Iris pigment epithelial cell (primary cell): Measurements from ENCODE around the gene WDR26.
"Not testable (repeated sequence)": the region's sequence is repeated elsewhere in the genome, so short reads cannot be mapped to it uniquely, and the experiment has no call there.

Experiments
- DNase-seq: peaks from one replicate; pipeline ENCODE4 v3.0.0-alpha.2; 2011; ENCODE audit warnings: low read depth

The WDR26 gene

DNA sequence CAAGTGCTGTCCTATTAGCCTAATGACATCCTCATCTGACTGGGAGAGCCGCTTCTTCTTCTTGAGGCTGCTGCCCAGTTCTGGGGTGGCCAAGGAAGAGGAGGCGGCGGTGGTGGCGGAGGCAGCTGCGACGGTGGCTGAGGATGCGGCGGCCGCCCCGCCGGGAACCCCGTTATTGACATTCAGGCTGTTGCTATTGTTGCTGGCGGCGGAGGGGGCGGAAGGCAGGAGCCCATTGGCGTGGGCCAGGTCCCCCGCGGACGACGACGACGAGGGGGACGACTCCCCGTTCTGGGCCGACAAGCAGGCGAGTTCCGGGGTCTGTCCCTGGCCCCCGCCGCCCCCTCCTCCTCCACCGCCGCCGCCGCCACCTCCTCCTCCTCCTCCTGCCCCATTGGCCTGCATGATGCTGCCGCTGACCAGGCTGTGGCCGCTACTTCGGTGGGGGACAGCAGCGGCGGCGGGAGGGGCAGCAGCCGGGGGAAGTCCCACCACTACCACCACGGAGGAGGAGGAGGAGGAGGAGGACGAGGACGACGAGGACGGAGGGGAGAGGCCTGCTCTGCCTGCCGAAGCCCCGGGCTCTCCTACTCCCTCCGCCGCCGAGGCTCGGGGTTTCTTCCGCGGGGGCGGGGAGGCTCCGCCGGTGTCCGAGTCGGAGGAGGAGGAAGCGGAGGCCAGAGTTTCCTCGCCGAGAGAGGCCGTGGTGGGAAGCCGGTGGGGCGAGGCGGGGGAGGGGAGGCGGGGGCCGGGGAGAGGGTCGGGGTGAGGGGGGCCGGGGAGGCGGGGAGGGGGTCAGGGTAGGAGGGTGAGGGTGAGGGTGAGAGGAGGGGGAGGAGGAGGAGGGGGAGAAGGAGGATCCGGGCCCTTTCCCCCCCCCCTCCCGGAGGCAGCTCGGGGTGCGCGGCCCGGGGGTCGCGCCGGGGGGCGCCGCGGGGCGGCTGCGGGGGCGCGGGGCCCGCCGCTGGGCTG, 610 bp downstream of the WDR26 start:
- DNase-seq: peak; percentile 41

DNA sequence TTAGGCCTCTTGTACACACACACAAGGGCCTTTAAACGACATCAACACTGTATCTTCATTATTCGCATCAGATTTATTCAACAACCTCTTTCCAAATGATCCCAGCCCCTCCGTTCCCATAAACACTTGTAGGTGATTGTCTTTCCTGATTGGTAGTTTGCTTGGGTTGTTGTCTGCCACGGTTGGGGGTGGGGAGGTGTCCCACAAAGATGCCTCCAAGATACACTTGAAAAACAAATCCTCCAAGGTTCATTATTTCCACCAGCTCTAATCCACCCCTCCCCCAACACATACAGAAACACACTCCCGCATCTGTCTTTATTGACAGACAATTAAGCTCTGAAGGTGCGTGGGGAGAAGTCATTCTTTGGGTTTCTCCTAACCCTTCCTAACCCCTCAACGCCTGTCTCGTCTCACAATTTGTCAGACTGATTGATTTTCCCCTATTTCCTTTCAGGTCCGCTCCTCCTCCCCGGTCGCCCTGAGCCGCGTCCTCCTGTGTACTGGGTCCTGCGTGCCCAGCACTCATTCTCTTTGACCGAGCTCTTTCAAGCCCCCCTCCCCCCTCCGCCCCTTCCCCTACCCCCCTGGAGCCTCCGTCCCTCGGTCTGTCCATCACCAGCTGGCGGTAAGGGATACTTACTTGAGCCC, 1.4 kb downstream of the WDR26 start:
- peak; percentile 40 for DNase-seq

DNA sequence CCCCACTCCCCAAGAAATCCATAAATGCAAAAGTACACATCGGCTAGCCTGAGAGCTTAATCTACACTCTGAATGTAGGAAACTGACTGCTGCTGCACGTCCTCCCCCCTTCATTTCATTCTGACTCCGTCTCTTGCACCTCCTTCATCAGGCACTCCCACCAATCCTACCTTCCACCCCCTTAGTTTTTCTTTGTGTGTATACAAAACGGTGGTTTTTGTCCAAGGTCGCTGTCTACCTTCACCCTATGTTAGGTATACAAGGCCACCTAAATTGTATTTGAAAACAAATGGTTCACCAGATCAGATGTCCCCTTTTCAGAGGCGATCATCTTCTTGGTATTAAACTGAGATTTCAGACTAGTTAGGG, 1.9 kb downstream of the WDR26 start:
- peak; percentile 30 for DNase-seq

DNA sequence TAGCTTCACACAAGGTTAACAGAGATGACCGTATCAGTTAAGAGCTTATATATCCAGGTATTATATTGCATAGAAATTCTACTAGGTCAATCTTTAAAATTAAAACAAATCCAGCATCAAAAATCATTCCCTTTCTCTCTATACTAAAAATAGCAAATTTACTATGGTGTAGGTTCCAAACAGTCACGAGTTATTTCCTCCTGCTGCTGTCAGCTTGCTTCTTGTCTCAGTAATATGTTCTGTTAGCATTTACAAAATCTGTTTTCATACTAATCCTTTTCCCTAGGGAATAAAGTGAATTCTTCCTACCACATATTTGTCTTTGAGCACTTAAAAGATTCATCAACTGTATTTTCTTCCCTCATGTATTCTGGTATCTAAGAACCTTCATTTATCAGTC, 2.5 kb downstream of the WDR26 start:
- no peak for DNase-seq

DNA sequence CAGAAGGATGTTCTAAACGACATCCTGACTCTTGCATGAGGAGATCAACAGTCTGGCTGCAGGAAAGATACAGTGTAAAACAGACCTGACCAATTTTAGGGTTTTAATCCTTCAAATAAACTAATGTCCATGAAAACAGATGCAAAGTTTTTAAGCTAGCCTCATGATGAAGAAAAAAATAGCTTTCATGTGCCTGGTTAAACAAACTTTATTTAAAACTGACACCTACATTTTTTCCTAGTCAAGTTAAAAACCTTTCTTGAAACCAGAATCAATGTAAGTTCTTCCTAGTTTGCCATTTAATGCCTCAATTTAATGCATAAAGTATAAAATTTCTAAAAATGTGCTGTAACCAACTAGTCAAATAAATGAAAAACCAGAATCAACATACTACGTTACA, 2.9 kb downstream of the WDR26 start:
- DNase-seq: no peak

DNA sequence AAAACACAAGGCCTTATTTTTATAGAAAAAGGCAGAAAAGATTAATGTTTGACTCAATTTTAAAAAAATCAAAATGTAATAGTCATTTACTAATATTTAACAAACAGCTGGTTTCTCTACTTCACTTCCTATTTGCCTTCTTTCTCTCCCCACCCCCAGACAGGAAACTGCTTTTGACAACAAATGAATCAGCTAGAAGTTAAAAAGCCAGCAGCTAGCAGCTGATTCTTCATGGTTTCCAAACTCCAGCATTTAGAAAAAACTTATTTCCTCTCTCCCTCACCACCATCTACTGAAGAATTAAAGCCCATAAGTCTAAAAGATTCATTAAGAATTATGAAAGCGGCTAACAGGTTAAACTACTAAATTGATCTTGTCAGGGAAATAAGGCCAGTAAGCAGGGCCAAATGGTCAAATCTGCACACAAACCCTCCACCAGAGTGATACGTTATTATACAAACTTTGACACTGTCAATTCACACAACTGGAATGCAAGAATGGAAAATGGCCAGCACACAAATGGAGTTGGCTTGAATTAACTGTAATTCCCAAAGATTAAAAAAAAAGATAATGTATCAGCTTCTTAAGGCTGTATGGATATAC, 4.0 kb downstream of the WDR26 start:
- DNase-seq: peak; percentile 82

DNA sequence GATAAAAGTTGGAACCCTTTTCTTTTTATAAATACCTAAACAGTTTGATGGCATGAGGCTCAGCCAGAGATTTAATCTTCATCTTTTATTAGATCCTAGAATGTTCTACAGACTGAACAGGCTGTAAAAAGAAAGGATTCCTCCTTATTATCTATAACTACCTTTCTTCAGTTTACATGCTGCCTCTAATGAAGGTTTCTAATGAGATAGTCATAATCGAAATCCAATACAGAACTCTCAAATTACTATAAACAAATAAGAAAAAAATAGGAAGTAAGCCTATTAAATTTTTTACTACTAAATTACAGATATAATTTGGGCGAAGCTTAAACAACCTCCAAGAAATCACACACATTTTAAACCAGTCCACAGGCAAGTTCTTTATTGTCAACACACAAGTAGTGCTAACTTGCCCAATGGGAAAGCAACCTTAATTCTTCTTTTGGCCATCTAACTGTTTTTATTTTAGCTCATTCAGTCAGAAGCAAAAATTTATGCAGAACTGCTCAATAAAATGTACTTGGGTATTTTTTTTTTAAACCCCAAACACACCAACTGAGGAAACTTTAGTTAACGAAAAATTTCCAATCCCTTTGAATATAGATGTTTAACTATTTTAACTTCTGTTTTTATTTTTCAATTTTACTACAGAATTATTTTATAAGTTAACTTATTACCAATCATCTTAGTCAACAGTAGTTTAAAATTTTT, 4.8 kb downstream of the WDR26 start:
- no peak for DNase-seq

DNA sequence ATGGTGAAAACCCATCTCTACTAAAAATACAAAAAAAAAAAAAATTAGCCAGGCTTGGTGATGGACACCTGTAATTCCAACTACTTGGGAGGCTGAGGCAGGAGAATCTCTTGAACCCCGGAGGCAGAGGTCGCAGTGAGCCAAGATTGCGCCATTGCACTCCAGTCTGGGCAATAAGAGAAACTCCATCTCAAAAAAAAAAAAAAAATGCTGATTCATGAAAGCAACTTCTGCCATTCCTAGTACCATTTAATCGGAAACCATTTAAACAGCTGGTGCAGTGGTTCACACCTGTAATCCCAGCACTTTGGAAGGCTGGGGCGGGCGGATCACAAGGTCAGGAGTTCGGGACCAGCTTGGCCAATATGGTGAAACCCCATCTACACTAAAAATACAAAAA, 5.9 kb downstream of the WDR26 start:
- not testable (repeated sequence) for DNase-seq

DNA sequence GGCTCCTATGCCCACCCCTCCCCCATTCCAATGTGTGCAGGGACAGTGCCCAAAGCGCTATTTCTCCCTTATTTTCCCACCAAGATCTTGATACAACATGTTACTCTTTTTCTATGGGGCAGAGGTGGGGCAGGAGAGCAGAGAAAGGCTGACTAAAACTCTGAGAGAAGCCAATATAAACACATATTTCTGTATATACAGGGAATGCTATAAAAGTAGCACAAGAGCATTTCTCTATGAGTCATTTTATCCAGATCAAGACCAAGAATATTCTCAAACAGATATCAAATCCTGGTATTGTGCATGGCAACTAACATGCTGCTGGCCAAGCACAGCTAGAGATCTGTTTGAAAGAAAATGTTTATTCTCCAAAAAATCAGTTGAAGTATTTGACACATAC, 7.3 kb downstream of the WDR26 start:
- DNase-seq: peak; percentile 83

DNA sequence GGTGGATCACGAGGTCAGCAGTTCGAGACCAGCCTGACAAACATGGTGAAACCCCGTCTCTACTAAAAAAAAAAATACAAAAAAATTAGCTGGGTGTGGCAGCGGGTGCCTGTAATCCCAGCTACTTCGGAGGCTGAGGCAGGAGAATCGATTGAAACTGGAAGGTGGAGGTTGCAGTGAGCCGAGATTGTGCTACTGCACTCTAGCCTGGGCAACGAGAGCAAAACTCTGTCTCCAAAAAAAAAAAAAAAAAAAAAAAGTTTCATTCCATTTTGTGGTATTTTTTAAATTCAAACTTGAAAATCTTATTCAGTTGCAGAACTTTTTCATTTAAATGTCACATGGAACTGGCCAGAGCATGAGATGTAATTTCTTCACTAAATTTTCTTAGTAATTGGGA, 7.7 kb downstream of the WDR26 start:
- not testable (repeated sequence) for DNase-seq

DNA sequence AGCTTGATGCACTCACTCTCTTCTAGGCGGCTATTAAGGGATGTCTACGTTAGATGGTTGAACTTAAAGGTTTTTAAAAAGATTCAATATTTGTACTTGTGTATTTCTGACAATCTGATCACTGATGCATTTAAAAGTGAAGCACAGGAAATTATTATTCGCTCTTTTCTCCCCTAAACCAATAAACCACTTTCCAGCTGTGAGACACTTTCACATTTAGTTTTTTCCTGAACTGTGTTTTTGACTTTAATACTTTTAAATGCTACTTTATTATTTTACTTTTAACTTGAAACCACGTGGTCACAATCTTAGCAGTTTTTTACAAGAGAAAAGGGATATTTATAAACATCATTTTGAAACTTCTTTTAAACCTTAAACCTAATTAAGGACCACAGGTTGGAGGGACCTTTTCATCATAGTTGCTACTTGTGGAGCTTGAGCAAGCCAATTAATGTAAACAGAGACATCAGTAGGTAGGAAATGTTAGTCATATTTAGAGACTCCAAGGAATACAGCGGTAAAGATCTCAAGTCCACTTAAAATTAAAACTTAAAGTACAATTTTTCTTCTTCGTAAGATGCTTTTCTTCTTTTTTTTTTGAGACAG, 9.2 kb downstream of the WDR26 start:
- peak; percentile 26 for DNase-seq

DNA sequence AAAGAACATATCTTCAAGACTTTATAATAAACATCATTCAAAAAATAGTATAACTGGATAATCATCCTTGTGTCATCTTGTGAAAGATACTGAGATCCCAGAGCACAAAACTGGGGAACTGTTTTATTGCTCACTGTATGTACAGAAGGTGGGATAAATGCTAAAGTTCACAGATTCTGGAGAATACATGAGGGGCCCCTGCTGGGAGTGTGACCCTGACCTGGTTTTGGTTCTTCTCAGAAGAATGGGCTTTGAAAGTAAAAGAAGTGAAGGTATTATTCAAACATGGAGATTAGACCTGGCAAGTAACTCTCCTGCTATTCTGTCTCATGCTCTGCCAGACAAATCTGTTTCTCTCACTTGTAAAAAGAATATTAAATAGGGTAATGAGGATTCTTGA, 14.5 kb downstream of the WDR26 start:
- DNase-seq: no peak

DNA sequence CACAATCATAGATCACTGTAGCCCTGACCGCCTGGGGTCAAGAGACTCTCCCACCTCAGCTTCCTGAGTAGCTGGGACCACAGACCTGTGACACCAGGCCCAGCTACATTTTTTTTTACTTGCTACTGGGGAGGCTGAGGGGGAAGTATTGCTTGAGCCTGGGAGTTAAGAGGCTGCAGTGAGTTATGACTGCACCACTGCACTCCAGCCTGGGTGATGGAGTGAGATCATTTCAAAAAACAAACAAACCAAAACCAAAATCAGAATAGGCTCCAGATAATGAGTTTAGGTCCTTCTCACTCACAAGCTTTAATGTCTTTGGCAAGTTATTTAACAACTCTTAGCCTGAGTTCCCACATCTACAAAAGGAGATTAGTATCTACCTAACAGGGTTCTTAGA, 22.8 kb downstream of the WDR26 start:
- DNase-seq: peak; percentile 22

DNA sequence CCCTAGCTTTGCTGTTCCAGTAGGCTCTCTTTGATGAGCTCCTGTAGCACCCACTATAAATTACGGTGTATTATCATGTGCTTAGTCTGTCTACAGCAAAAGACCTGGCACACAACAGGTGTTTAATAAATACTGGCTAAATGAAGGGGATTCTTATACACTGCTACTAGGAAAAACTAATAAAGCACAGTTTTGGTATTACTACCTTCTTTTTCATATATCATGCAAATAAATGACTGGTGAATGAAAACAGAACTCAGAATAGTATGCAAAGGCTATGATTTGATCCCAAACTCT, 26.4 kb downstream of the WDR26 start:
- no peak for DNase-seq

DNA sequence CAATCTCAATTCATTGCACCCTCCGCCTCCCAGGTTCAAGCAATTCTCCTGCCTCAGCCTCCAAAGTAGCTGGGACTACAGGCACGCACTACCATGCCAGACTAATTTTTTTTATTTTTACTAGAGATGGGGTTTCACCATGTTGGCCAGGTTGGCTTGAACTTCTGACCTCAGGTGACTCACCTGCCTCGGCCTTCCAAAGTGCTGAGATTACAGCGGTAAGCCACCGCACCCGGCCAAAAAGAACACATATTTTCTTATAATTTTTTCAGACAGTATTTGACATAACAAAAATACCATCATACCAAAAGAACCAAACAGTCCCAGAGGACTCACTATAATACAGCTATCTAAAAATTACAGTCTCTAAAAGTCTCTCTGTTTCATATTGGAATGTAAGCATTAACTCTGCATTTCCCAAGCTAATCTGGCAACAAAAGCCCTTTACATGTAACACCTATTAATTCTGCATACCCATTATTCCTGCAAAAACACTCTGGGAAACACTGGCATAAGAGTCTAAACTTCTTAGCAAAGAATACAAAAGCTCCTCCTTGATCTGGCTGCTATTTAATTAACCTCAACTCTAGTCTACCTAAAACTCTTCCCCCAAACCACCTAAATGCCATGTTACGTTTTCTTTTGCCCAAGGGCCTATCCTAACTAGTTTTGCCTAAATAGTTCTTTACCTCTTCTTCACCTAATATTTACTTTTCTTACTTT, 26.9 kb downstream of the WDR26 start:
- DNase-seq: peak; percentile 12

DNA sequence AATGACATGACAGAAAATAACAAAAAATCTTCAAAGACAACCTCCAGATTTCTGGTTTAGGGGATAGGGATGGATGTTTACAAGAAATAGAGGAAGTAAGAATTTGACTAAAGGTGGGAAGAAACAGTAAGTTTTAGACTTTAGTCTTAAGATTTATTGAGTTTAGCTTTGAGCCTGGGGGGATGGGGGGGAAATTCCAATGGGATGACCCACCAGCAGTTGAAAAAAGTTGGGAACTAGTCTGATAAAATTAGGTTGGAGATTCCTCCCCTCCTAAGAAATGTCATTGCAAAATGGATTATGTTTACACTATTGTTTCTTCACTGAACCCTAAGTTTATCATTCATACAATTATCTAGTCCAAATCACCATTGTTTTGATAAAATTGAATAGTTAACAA, 28.4 kb downstream of the WDR26 start:
- DNase-seq: no peak

DNA sequence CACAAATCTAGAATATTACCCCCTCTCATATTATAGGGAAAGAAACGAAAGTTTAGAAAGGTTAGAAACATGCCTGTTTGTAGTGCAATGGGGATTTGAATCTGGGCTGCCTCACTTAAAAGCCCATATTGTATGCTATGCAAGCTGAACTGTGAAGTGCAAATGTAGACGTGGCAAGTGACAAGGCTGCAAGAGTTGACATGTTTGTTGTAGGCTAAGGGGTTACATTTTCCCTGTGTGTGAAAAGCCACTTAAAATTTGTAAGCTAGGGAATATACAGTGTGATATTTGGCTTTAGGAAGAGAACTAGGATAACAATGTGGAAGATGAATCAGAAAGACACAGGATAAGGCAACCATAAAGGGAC, 29.0 kb downstream of the WDR26 start:
- no peak for DNase-seq

DNA sequence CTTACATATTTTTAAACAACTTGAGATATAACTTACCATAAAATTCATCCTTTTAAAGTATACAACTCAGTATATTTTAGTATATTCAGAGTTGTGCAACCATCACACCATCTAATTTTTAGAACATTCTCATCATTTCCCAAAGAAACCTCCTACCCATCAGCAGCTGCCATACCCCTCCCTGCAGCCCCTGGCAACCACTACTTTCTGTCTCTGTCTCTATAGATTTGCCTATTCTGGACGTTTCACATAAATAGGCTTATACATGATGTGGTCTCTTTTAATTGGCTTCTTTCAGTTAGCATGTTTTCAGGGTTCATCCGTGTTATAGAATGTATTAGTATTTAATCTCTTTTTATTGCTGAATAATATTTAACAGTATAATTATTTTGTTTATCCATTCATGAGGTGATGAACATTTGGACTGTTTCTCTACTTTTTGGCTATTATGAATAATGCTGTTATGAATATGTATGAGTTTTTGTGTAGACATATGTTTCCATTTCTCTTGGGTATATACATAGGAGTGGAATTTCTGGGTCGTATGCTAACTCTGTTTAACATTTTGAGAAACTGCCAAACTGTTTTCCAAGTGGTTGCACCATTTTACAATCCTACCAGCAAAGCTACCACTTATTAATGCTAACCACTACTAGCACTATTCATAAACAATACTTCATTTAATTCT, 29.5 kb downstream of the WDR26 start:
- DNase-seq: no peak

DNA sequence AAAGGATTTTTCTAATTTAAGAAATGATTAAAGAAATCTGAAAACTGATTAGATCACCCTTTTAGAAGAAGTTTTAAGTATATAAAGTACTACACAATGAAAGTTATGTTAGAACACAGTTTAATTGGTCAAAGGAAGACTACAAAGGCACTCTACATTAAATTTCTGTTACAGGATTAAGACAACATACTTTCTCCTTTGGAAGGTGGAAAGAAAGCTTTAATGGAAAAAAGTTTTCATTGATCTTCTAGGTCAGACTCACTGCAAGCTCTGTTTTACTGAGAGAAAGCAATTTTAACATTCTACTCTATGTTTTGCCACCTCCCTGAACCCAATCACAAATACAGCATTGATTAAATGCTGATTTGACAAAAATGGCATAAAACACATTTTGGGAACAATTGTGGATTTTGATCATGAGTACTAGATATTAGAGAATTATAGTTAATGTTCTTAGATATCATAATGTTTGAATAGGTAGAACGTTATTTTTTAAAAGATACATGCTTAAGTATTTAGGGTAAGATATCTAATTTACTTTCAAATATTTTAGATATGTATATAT, 32.0 kb downstream of the WDR26 start:
- no peak for DNase-seq

DNA sequence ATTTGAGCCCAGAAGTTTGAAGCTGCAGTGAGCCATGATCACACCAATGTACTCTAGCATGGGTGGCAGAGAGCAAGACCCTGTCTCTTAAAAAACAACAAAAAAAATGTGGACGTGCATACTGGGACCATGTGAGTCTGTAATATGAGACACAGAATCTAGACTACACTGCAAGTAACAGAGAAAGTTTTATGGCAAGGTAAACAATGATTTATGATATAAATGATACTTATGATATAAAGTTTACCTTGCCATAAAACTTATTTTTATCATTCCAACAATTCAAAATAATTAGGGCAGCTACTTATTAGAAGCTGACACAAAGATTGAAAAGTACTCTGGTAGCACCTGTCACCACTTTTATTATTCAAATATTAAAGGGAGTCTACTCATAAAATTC, 34.7 kb downstream of the WDR26 start:
- no peak for DNase-seq

DNA sequence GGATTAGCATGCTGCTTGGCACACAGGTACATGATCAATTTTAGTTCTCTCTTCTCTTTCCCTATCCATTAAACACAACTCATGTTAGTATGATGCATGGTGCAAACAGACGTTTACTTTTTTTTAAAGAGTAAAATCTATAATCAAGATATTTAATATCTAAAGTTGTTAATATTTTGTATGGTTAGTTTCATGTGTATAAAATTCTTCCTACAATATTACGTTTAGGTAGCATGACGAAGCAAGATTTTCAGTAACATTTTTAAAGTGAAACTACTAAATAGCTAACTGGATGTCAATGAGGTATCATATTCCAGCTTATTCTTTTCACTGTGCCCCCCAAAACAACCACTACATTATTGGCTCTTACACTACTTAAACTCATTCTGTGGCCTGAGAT, 41.3 kb downstream of the WDR26 start:
- no peak for DNase-seq
